ENCODE measurements around the gene PIK3C2G. TPM values are rescaled to one million over a fixed set of nuclear protein-coding genes. Genes with fewer than 3 reads are reported as not detected.

The PIK3C2G gene
- not detected for polyA plus RNA-seq (2013, experiment 1 of 2)
- not detected for polyA plus RNA-seq (2013, experiment 2 of 2)

- no peak within 1 kb of the TSS for H3K27ac ChIP-seq (ENCODE audit: low read depth, low read length)
- H3K4me1 ChIP-seq (ENCODE audit: control insufficient read depth, low read depth, low read length) = no peaks in the 10 kb centered on the region
- 100% methylated on average over 1 of the region's 7 CpGs for WGBS (ENCODE audit: extremely low coverage, insufficient coverage, low lambda C conversion rate)
- no peak within 1 kb of the TSS for H2AK5ac ChIP-seq (ENCODE audit: low read length)
- no peak within 1 kb of the TSS for H2BK5ac ChIP-seq (ENCODE audit: low read length)
- H3K79me1 ChIP-seq (ENCODE audit: low read length) = no peaks in the 10 kb centered on the region
- DNase-seq = no peak
- no peak within 1 kb of the TSS for H3K18ac ChIP-seq (ENCODE audit: low read length)
- H2BK15ac ChIP-seq (replicated peaks; ENCODE audit: low read depth) = no peak within 1 kb of the TSS
- no peaks in the 10 kb centered on the region for H3K27me3 ChIP-seq (ENCODE audit: insufficient read depth, low read length, poor library complexity)
- H3K9ac ChIP-seq (ENCODE audit: low read length) = no peak within 1 kb of the TSS
- no peak within 1 kb of the TSS for H4K5ac ChIP-seq (ENCODE audit: low read length)
- H3K4me2 ChIP-seq (ENCODE audit: low read length) = no peak within 1 kb of the TSS
- H3K4ac ChIP-seq (ENCODE audit: low read depth, low read length) = no peak within 1 kb of the TSS
- H4K8ac ChIP-seq (ENCODE audit: low read depth, low read length) = no peak within 1 kb of the TSS
- no peak within 1 kb of the TSS for H3K4me3 ChIP-seq (ENCODE audit: low read length)
- H3K36me3 ChIP-seq (ENCODE audit: control insufficient read depth, insufficient read depth, low read length) = no peaks in the 10 kb centered on the region
- no peak within 1 kb of the TSS for H3K56ac ChIP-seq (ENCODE audit: low read length)
- H2BK120ac ChIP-seq (ENCODE audit: low read depth, low read length) = no peak within 1 kb of the TSS
- no peak within 1 kb of the TSS for H3K23ac ChIP-seq (ENCODE audit: low read length)
- H3K79me2 ChIP-seq (ENCODE audit: control insufficient read depth, insufficient read depth, low read length) = no peaks in the 10 kb centered on the region
Observed at GRCh38 chr12:18261273-18261672, at the start of gene PIK3C2G. PIK3C2G (plus strand) TSS chr12:18261518; CDS start chr12:18282082, 20,564 bp downstream.

GRCh38 chr12:18217966-18218365 lies 43.4 kb upstream of the PIK3C2G start:
- Histone ChIP-seq H3K18ac (ENCODE audit: low read length) (no peak overlapping the region), H4K5ac (ENCODE audit: low read length) (no peak overlapping the region), H3K9ac (ENCODE audit: low read length) (no peak overlapping the region), H3K4me2 (ENCODE audit: low read length) (no peak overlapping the region), H3K56ac (ENCODE audit: low read length) (no peak overlapping the region), H2BK5ac (ENCODE audit: low read length) (no peak overlapping the region), H3K36me3 (ENCODE audit: control insufficient read depth, insufficient read depth, low read length) (no peaks in the 10 kb centered on the region), H3K27ac (ENCODE audit: low read depth, low read length) (no peak overlapping the region), H3K27me3 (ENCODE audit: insufficient read depth, low read length, poor library complexity) (no peaks in the 10 kb centered on the region), H3K79me2 (ENCODE audit: control insufficient read depth, insufficient read depth, low read length) (no peaks in the 10 kb centered on the region), H2AK5ac (ENCODE audit: low read length) (no peak overlapping the region), H3K4me3 (ENCODE audit: low read length) (no peak overlapping the region), H3K23ac (ENCODE audit: low read length) (no peak overlapping the region), H3K79me1 (ENCODE audit: low read length) (no peaks in the 10 kb centered on the region), H2BK15ac (replicated peaks; ENCODE audit: low read depth) (no peak overlapping the region), H3K4me1 (ENCODE audit: control insufficient read depth, low read depth, low read length) (no peaks in the 10 kb centered on the region), H4K8ac (ENCODE audit: low read depth, low read length) (no peak overlapping the region), H2BK120ac (ENCODE audit: low read depth, low read length) (no peak overlapping the region), H3K4ac (ENCODE audit: low read depth, low read length) (no peak overlapping the region)
- DNase-seq = no peak
- WGBS (ENCODE audit: extremely low coverage, insufficient coverage, low lambda C conversion rate) = no CpG with 5 or more reads among the region's 1 CpG

- Histone ChIP-seq H3K23ac (ENCODE audit: low read length) (no peak overlapping the region), H3K4ac (ENCODE audit: low read depth, low read length) (no peak overlapping the region), H3K4me3 (ENCODE audit: low read length) (no peak overlapping the region), H3K9ac (ENCODE audit: low read length) (no peak overlapping the region), H2BK5ac (ENCODE audit: low read length) (no peak overlapping the region), H3K4me1 (ENCODE audit: control insufficient read depth, low read depth, low read length) (no peaks in the 10 kb centered on the region), H2BK15ac (replicated peaks; ENCODE audit: low read depth) (no peak overlapping the region), H2AK5ac (ENCODE audit: low read length) (no peak overlapping the region), H4K5ac (ENCODE audit: low read length) (no peak overlapping the region), H3K27ac (ENCODE audit: low read depth, low read length) (no peak overlapping the region), H3K27me3 (ENCODE audit: insufficient read depth, low read length, poor library complexity) (no peaks in the 10 kb centered on the region), H3K79me2 (ENCODE audit: control insufficient read depth, insufficient read depth, low read length) (no peaks in the 10 kb centered on the region), H3K18ac (ENCODE audit: low read length) (no peak overlapping the region), H3K79me1 (ENCODE audit: low read length) (no peaks in the 10 kb centered on the region), H3K56ac (ENCODE audit: low read length) (no peak overlapping the region), H3K4me2 (ENCODE audit: low read length) (no peak overlapping the region), H2BK120ac (ENCODE audit: low read depth, low read length) (no peak overlapping the region), H3K36me3 (ENCODE audit: control insufficient read depth, insufficient read depth, low read length) (no peaks in the 10 kb centered on the region), H4K8ac (ENCODE audit: low read depth, low read length) (no peak overlapping the region)
- WGBS (ENCODE audit: extremely low coverage, insufficient coverage, low lambda C conversion rate) = no CpG with 5 or more reads among the region's 4 CpGs
- no peak for DNase-seq
Observed at GRCh38 chr12:18221726-18222125, 39.6 kb upstream of the PIK3C2G start.

GRCh38 chr12:18222699-18223098 lies 38.6 kb upstream of the PIK3C2G start:
- Histone ChIP-seq H2BK120ac (ENCODE audit: low read depth, low read length) (no peak overlapping the region), H3K27ac (ENCODE audit: low read depth, low read length) (no peak overlapping the region), H3K4me3 (ENCODE audit: low read length) (no peak overlapping the region), H3K79me2 (ENCODE audit: control insufficient read depth, insufficient read depth, low read length) (no peaks in the 10 kb centered on the region), H3K18ac (ENCODE audit: low read length) (no peak overlapping the region), H3K9ac (ENCODE audit: low read length) (no peak overlapping the region), H4K8ac (ENCODE audit: low read depth, low read length) (no peak overlapping the region), H2BK5ac (ENCODE audit: low read length) (no peak overlapping the region), H2BK15ac (replicated peaks; ENCODE audit: low read depth) (no peak overlapping the region), H3K27me3 (ENCODE audit: insufficient read depth, low read length, poor library complexity) (no peaks in the 10 kb centered on the region), H3K79me1 (ENCODE audit: low read length) (no peaks in the 10 kb centered on the region), H3K23ac (ENCODE audit: low read length) (no peak overlapping the region), H3K4ac (ENCODE audit: low read depth, low read length) (no peak overlapping the region), H2AK5ac (ENCODE audit: low read length) (no peak overlapping the region), H3K36me3 (ENCODE audit: control insufficient read depth, insufficient read depth, low read length) (no peaks in the 10 kb centered on the region), H4K5ac (ENCODE audit: low read length) (no peak overlapping the region), H3K4me1 (ENCODE audit: control insufficient read depth, low read depth, low read length) (no peaks in the 10 kb centered on the region), H3K4me2 (ENCODE audit: low read length) (no peak overlapping the region), H3K56ac (ENCODE audit: low read length) (no peak overlapping the region)
- WGBS (ENCODE audit: extremely low coverage, insufficient coverage, low lambda C conversion rate) = no CpG with 5 or more reads among the region's 1 CpG
- DNase-seq = no peak

- Histone ChIP-seq H3K36me3 (ENCODE audit: control insufficient read depth, insufficient read depth, low read length) (no peaks in the 10 kb centered on the region), H3K4me2 (ENCODE audit: low read length) (no peak overlapping the region), H3K4me1 (ENCODE audit: control insufficient read depth, low read depth, low read length) (no peaks in the 10 kb centered on the region), H3K4me3 (ENCODE audit: low read length) (no peak overlapping the region), H3K56ac (ENCODE audit: low read length) (no peak overlapping the region), H2BK120ac (ENCODE audit: low read depth, low read length) (no peak overlapping the region), H2BK5ac (ENCODE audit: low read length) (no peak overlapping the region), H4K5ac (ENCODE audit: low read length) (no peak overlapping the region), H2AK5ac (ENCODE audit: low read length) (no peak overlapping the region), H3K9ac (ENCODE audit: low read length) (no peak overlapping the region), H3K79me2 (ENCODE audit: control insufficient read depth, insufficient read depth, low read length) (no peaks in the 10 kb centered on the region), H3K4ac (ENCODE audit: low read depth, low read length) (no peak overlapping the region), H3K27me3 (ENCODE audit: insufficient read depth, low read length, poor library complexity) (no peaks in the 10 kb centered on the region), H4K8ac (ENCODE audit: low read depth, low read length) (no peak overlapping the region), H3K18ac (ENCODE audit: low read length) (no peak overlapping the region), H2BK15ac (replicated peaks; ENCODE audit: low read depth) (no peak overlapping the region), H3K27ac (ENCODE audit: low read depth, low read length) (no peak overlapping the region), H3K79me1 (ENCODE audit: low read length) (no peaks in the 10 kb centered on the region), H3K23ac (ENCODE audit: low read length) (no peak overlapping the region)
- peak; percentile 65 for DNase-seq
Observed at GRCh38 chr12:18224745-18225144, 36.6 kb upstream of the PIK3C2G start.

GRCh38 chr12:18239526-18239925 lies 21.8 kb upstream of the PIK3C2G start:
- H3K4me1 ChIP-seq (ENCODE audit: control insufficient read depth, low read depth, low read length) = no peaks in the 10 kb centered on the region
- H2AK5ac ChIP-seq (ENCODE audit: low read length) = no peak overlapping the region
- H3K23ac ChIP-seq (ENCODE audit: low read length) = no peak overlapping the region
- no peaks in the 10 kb centered on the region for H3K27me3 ChIP-seq (ENCODE audit: insufficient read depth, low read length, poor library complexity)
- no peak overlapping the region for H2BK15ac ChIP-seq (replicated peaks; ENCODE audit: low read depth)
- H3K18ac ChIP-seq (ENCODE audit: low read length) = no peak overlapping the region
- no peaks in the 10 kb centered on the region for H3K36me3 ChIP-seq (ENCODE audit: control insufficient read depth, insufficient read depth, low read length)
- no peaks in the 10 kb centered on the region for H3K79me1 ChIP-seq (ENCODE audit: low read length)
- H3K4ac ChIP-seq (ENCODE audit: low read depth, low read length) = no peak overlapping the region
- H3K4me2 ChIP-seq (ENCODE audit: low read length) = no peak overlapping the region
- DNase-seq = no peak
- no CpG with 5 or more reads among the region's 1 CpG for WGBS (ENCODE audit: extremely low coverage, insufficient coverage, low lambda C conversion rate)
- H4K8ac ChIP-seq (ENCODE audit: low read depth, low read length) = no peak overlapping the region
- H2BK120ac ChIP-seq (ENCODE audit: low read depth, low read length) = no peak overlapping the region
- no peak overlapping the region for H3K56ac ChIP-seq (ENCODE audit: low read length)
- H3K27ac ChIP-seq (ENCODE audit: low read depth, low read length) = no peak overlapping the region
- H2BK5ac ChIP-seq (ENCODE audit: low read length) = no peak overlapping the region
- H3K9ac ChIP-seq (ENCODE audit: low read length) = no peak overlapping the region
- no peak overlapping the region for H4K5ac ChIP-seq (ENCODE audit: low read length)
- H3K79me2 ChIP-seq (ENCODE audit: control insufficient read depth, insufficient read depth, low read length) = no peaks in the 10 kb centered on the region
- no peak overlapping the region for H3K4me3 ChIP-seq (ENCODE audit: low read length)
